H9 (cell line): ENCODE data around the gene DOK1. TPM values are rescaled to one million over a fixed set of nuclear protein-coding genes. Genes with fewer than 3 reads are reported as not detected.

ENCODE experiments used
- DNase-seq: peaks from one replicate; pipeline ENCODE4 v3.0.0-alpha.2; 2017
- H2AFZ ChIP-seq: one replicate; pipeline ENCODE4 v1.6.1; 2013; ENCODE audit warnings: mild to moderate bottlenecking, low read length, control low read depth, moderate library complexity
- H2AK5ac ChIP-seq: 2 replicates; pipeline ENCODE4 v1.6.1; 2013; ENCODE audit warnings: low read length, control low read depth, mixed read lengths; ENCODE audit not compliant: insufficient read length
- H2BK120ac ChIP-seq: one replicate; pipeline ENCODE4 v1.6.1; 2013; ENCODE audit warnings: low read depth, mild to moderate bottlenecking, low read length, control low read depth, inconsistent platforms; ENCODE audit not compliant: poor library complexity, severe bottlenecking
- H2BK12ac ChIP-seq: 2 replicates; pipeline ENCODE4 v1.6.1; 2013; ENCODE audit warnings: low read length, control low read depth, mixed read lengths, low read depth; ENCODE audit not compliant: insufficient read length
- H2BK15ac ChIP-seq: 2 replicates; pipeline ENCODE4 v1.6.1; 2013; ENCODE audit warnings: low read depth, low read length, control low read depth
- H2BK20ac ChIP-seq: one replicate; pipeline ENCODE4 v1.6.1; 2013; ENCODE audit warnings: low read depth, mild to moderate bottlenecking, low read length, control low read depth, inconsistent platforms; ENCODE audit not compliant: poor library complexity, severe bottlenecking
- H2BK5ac ChIP-seq: 2 replicates; pipeline ENCODE4 v1.6.1; 2013; ENCODE audit warnings: low read length, control low read depth, mixed read lengths; ENCODE audit not compliant: insufficient read length
- H3K14ac ChIP-seq: 2 replicates; pipeline ENCODE4 v1.6.1; 2013; ENCODE audit warnings: low read length, control low read depth; ENCODE audit not compliant: insufficient read depth
- H3K18ac ChIP-seq: 2 replicates; pipeline ENCODE4 v1.6.1; 2013; ENCODE audit warnings: low read depth, mild to moderate bottlenecking, mixed read lengths, low read length, control low read depth; ENCODE audit not compliant: insufficient read length
- H3K23ac ChIP-seq: 2 replicates; pipeline ENCODE4 v1.6.1; 2013; ENCODE audit warnings: low read length, control low read depth, mixed read lengths, low read depth; ENCODE audit not compliant: insufficient read length
- H3K23me2 ChIP-seq: 2 replicates; pipeline ENCODE4 v1.6.1; 2013; ENCODE audit warnings: low read depth, mild to moderate bottlenecking, mixed read lengths, low read length, control low read depth; ENCODE audit not compliant: insufficient read length, poor library complexity, severe bottlenecking
- H3K27ac ChIP-seq: 2 replicates; pipeline ENCODE4 v1.5.1; 2013; ENCODE audit warnings: low read length, control low read depth, mixed read lengths, low read depth; ENCODE audit not compliant: insufficient read length
- H3K27me3 ChIP-seq: 2 replicates; pipeline ENCODE4 v1.6.1; 2013; ENCODE audit warnings: low read length, control low read depth, inconsistent platforms; ENCODE audit not compliant: insufficient read depth
- H3K4ac ChIP-seq: 2 replicates; pipeline ENCODE4 v1.6.1; 2013; ENCODE audit warnings: low read depth, mild to moderate bottlenecking, control low read depth, inconsistent platforms, low read length, moderate library complexity
- H3K4me1 ChIP-seq: 2 replicates; pipeline ENCODE4 v1.6.1; 2013; ENCODE audit warnings: low read length, control low read depth, inconsistent platforms; ENCODE audit not compliant: insufficient read depth
- H3K4me2 ChIP-seq: 2 replicates; pipeline ENCODE4 v1.6.1; 2013; ENCODE audit warnings: low read length, control low read depth, mixed read lengths; ENCODE audit not compliant: insufficient read length, insufficient read depth
- H3K56ac ChIP-seq: 2 replicates; pipeline ENCODE4 v1.6.1; 2013; ENCODE audit warnings: low read depth, mild to moderate bottlenecking, mixed read lengths, low read length, control low read depth; ENCODE audit not compliant: insufficient read length
- H3K79me1 ChIP-seq: 2 replicates; pipeline ENCODE4 v1.6.1; 2013; ENCODE audit warnings: low read depth, mild to moderate bottlenecking, moderate library complexity, low read length, control low read depth, inconsistent platforms; ENCODE audit not compliant: insufficient read depth, poor library complexity, severe bottlenecking
- H3K79me2 ChIP-seq: 2 replicates; pipeline ENCODE4 v1.6.1; 2013; ENCODE audit warnings: low read length, control low read depth, inconsistent platforms; ENCODE audit not compliant: insufficient read depth
- H3K9ac ChIP-seq: 2 replicates; pipeline ENCODE4 v1.6.1; 2013; ENCODE audit warnings: low read length, control low read depth, mixed read lengths; ENCODE audit not compliant: insufficient read length; ENCODE audit errors: extremely low read depth
- H3K9me3 ChIP-seq: one replicate; pipeline ENCODE4 v1.6.1; 2013; ENCODE audit warnings: low read depth, low read length, inconsistent platforms; ENCODE audit not compliant: control insufficient read depth
- H3T11ph ChIP-seq: one replicate; pipeline ENCODE4 v1.6.1; 2013; ENCODE audit warnings: mild to moderate bottlenecking, low read length, control low read depth, inconsistent platforms
- H4K20me1 ChIP-seq: one replicate; pipeline ENCODE4 v1.6.1; 2013; ENCODE audit not compliant: control insufficient read depth, insufficient read length, insufficient read depth
- H4K5ac ChIP-seq: 2 replicates; pipeline ENCODE4 v1.6.1; 2013; ENCODE audit warnings: low read depth, mild to moderate bottlenecking, mixed read lengths, low read length, control low read depth; ENCODE audit not compliant: insufficient read length
- H4K8ac ChIP-seq: replicated peaks from 2 replicates; pipeline ENCODE4 v1.6.1; 2013; ENCODE audit warnings: low read length, control low read depth, mixed read lengths, low read depth; ENCODE audit not compliant: insufficient read length
- H4K91ac ChIP-seq: 2 replicates; pipeline ENCODE4 v1.6.1; 2013; ENCODE audit warnings: low read depth, mild to moderate bottlenecking, moderate library complexity, mixed read lengths, low read length, control low read depth; ENCODE audit not compliant: insufficient read length
- H3K27ac Mint-ChIP-seq, 3 experiments: 2 replicates in 2 of 3; 3 replicates in 1 of 3; pipeline ENCODE4 v1.8.0; 2020 to 2021; ENCODE audit warnings: mixed read lengths in 3 of 3, mild to moderate bottlenecking in 1 of 3, moderate library complexity in 1 of 3
- H3K27me3 Mint-ChIP-seq: 2 replicates; pipeline ENCODE4 v1.8.0; 2021; ENCODE audit warnings: low read depth, mild to moderate bottlenecking, moderate library complexity, mixed read lengths
- H3K36me3 Mint-ChIP-seq, 3 experiments: 2 replicates in 2 of 3; 3 replicates in 1 of 3; pipeline ENCODE4 v1.8.0; 2020 to 2021; ENCODE audit warnings: low read depth in 3 of 3, mixed read lengths in 3 of 3; ENCODE audit not compliant: insufficient read depth in 1 of 3
- H3K4me1 Mint-ChIP-seq, 2 experiments: 2 replicates each; pipeline ENCODE4 v1.8.0; 2020; ENCODE audit warnings: mixed read lengths in 2 of 2
- H3K4me3 Mint-ChIP-seq, 2 experiments: 2 replicates in 1 of 2; 3 replicates in 1 of 2; pipeline ENCODE4 v1.8.0; 2020 to 2021; ENCODE audit warnings: mild to moderate bottlenecking in 2 of 2, mixed read lengths in 2 of 2, moderate library complexity in 1 of 2
- H3K9me3 Mint-ChIP-seq, 2 experiments: 2 replicates in 1 of 2; 3 replicates in 1 of 2; pipeline ENCODE4 v1.8.0; 2020; ENCODE audit warnings: mild to moderate bottlenecking in 2 of 2, mixed read lengths in 2 of 2, moderate library complexity in 1 of 2
- CTCF ChIP-seq: fragments of 200-600 bp; sonication (generic); conservative IDR thresholded peaks from 3 replicates; pipeline ENCODE4 v1.8.0; 2021; ENCODE audit warnings: antibody characterized with exemption, mild to moderate bottlenecking
- WGBS: extraction: QIAGEN DNeasy Blood & Tissue Kit; methylation state at CpG from one replicate; pipeline ENCODE4 v1.1.7; 2013; ENCODE audit warnings: missing lambda C conversion rate, low lambda C conversion rate, mixed read lengths; ENCODE audit not compliant: insufficient read length; ENCODE audit errors: extremely low coverage; 5-methylcytosine and 5-hydroxymethylcytosine counted together
- total RNA-seq: library from RNA; stranded (reverse); gene quantifications from 2 replicates; pipeline ENCODE4 v1.2.1, GENCODE V29; 2021

Gene DOK1
- total RNA-seq, 1 experiment from 2014 or later = 16.0 TPM

- H3K9ac ChIP-seq = peak within 1 kb of the TSS; percentile 86
- H4K5ac ChIP-seq = no peak within 1 kb of the TSS
- Mint-ChIP-seq H3K4me1 (peaks cover 17 to 22% of the 10 kb centered on the region in 2 experiments), H3K27ac (peak within 1 kb of the TSS; percentile 79 to 97 (median 93)), H3K4me3 (peak within 1 kb of the TSS; percentile 98 to 99), H3K9me3 (no peaks in the 10 kb centered on the region; a peak in 1 of 5 replicates), H3K36me3 (peaks cover 30 to 63% (median 47%) of the 10 kb centered on the region in 3 experiments), H3K27me3 (peaks cover 3% of the 10 kb centered on the region)
- no peak within 1 kb of the TSS for H2AK5ac ChIP-seq
- H3K79me1 ChIP-seq = peaks cover 4% of the 10 kb centered on the region
- H3K23me2 ChIP-seq = peaks cover 15% of the 10 kb centered on the region
- no peak within 1 kb of the TSS for H2BK5ac ChIP-seq
- H3K23ac ChIP-seq = no peak within 1 kb of the TSS
- H4K91ac ChIP-seq = no peak within 1 kb of the TSS
- TF ChIP-seq CTCF = no peak
- no peak within 1 kb of the TSS for H3K56ac ChIP-seq
- DNase-seq = peak; percentile 99
- H2BK20ac ChIP-seq = no peak within 1 kb of the TSS
- no peak within 1 kb of the TSS for H2BK120ac ChIP-seq
- H3K4me1 ChIP-seq = peaks cover 4% of the 10 kb centered on the region; the same call in 1 of the 2 replicates
- H3K27me3 ChIP-seq = no peaks in the 10 kb centered on the region
- H4K20me1 ChIP-seq = no peaks in the 10 kb centered on the region
- H3K4ac ChIP-seq = no peak within 1 kb of the TSS
- WGBS = no CpG with 5 or more reads among the region's 87 CpGs
- H3K4me2 ChIP-seq = peak within 1 kb of the TSS; percentile 83
- H3K27ac ChIP-seq = no peak within 1 kb of the TSS
- H2BK15ac ChIP-seq = no peak within 1 kb of the TSS
- H3T11ph ChIP-seq = no peak within 1 kb of the TSS
- H2BK12ac ChIP-seq = no peak within 1 kb of the TSS
- H4K8ac ChIP-seq = no peak within 1 kb of the TSS
- H2AFZ ChIP-seq = no peak within 1 kb of the TSS
- peak within 1 kb of the TSS; percentile 84 for H3K18ac ChIP-seq
- H3K79me2 ChIP-seq = peaks cover 4% of the 10 kb centered on the region; the same call in 1 of the 2 replicates
- H3K9me3 ChIP-seq = no peaks in the 10 kb centered on the region
- H3K14ac ChIP-seq = peak within 1 kb of the TSS; percentile 84
Measured at GRCh38 chr2:74529357-74530238, 24.9 kb upstream of the DOK1 start, which contains the start of the genes AUP1 and HTRA2. Gene AUP1 (minus strand): TSS chr2:74529706. CDS start chr2:74529629, 77 bp downstream. Gene HTRA2 (plus strand): TSS chr2:74529933. CDS start chr2:74530007, 74 bp downstream.
